ENCODE results near the gene AFG3L2. TPM values are rescaled to one million over a fixed set of nuclear protein-coding genes. Genes with fewer than 3 reads are reported as not detected.
A peak's percentile ranks its signal among the peaks of the same experiment; 100 is the strongest.
"Not testable (repeated sequence)": the region's sequence is repeated elsewhere in the genome, so short reads cannot be mapped to it uniquely, and the experiment has no call there.

Gene AFG3L2
- total RNA-seq, 6 experiments from 2014 or later, result 35.2 to 44.4 (median 39.0) TPM

- no peak for DNase-seq
- TF ChIP-seq CTCF (IDR thresholded peaks at IDR 0.05), result no peak
- peaks cover 3% of the 10 kb centered on the region; the same call in 1 of the 2 replicates for H3K27me3 Mint-ChIP-seq (ENCODE audit: insufficient read depth)
- no peaks in the 10 kb centered on the region for H3K36me3 Mint-ChIP-seq (ENCODE audit: low read depth)
- no peaks in the 10 kb centered on the region for H3K9me3 Mint-ChIP-seq
- peaks cover 12% of the 10 kb centered on the region for H3K4me1 Mint-ChIP-seq (ENCODE audit: low read depth)
- no peak overlapping the region for H3K27ac Mint-ChIP-seq
- H3K4me3 Mint-ChIP-seq, result no peak overlapping the region
Observed at GRCh38 chr18:12388442-12388841, 11.4 kb upstream of the AFG3L2 start.

DNA sequence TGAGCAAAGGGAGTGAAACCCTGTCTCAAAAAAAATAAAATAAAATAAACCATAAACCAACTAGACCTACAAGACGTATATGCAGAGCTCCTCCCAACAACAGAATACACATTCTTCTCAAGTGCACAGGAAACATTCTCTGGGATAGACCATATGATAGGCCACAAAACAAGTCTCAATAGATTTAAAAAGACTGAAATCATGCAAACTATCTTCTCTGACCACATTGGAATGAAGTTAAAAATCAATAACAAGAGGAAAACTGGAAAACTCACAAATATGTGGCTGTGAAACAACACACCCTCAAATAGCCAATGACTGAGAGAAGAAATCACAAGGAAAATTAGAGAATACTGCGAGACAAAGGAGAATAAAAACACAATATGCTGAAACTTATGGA is 7.2 kb upstream of the AFG3L2 start:
- Mint-ChIP-seq H3K9me3 (peaks cover 7% of the 10 kb centered on the region; the same call in 1 of the 2 replicates), H3K27me3 (ENCODE audit: insufficient read depth) (peaks cover 3% of the 10 kb centered on the region), H3K4me1 (ENCODE audit: low read depth) (peaks cover 6% of the 10 kb centered on the region; the same call in 1 of the 2 replicates), H3K36me3 (ENCODE audit: low read depth) (no peaks in the 10 kb centered on the region), H3K27ac (no peak overlapping the region), H3K4me3 (no peak overlapping the region)
- no peak for DNase-seq
- no peak for TF ChIP-seq CTCF (IDR thresholded peaks at IDR 0.05)

- not testable (repeated sequence) for H3K4me3 Mint-ChIP-seq; H3K4me1 Mint-ChIP-seq (ENCODE audit: low read depth); DNase-seq; H3K27ac Mint-ChIP-seq; H3K27me3 Mint-ChIP-seq (ENCODE audit: insufficient read depth); H3K9me3 Mint-ChIP-seq; H3K36me3 Mint-ChIP-seq (ENCODE audit: low read depth)
Observed at GRCh38 chr18:12383759-12384158, 6.7 kb upstream of the AFG3L2 start.

GRCh38 chr18:12382221-12382814 is 5.3 kb upstream of the AFG3L2 start:
- H3K27ac Mint-ChIP-seq; DNase-seq; H3K4me3 Mint-ChIP-seq; H3K9me3 Mint-ChIP-seq; H3K27me3 Mint-ChIP-seq (ENCODE audit: insufficient read depth); H3K36me3 Mint-ChIP-seq (ENCODE audit: low read depth): not testable (repeated sequence)
- peaks cover 19% of the 10 kb centered on the region for H3K4me1 Mint-ChIP-seq (ENCODE audit: low read depth)

DNA sequence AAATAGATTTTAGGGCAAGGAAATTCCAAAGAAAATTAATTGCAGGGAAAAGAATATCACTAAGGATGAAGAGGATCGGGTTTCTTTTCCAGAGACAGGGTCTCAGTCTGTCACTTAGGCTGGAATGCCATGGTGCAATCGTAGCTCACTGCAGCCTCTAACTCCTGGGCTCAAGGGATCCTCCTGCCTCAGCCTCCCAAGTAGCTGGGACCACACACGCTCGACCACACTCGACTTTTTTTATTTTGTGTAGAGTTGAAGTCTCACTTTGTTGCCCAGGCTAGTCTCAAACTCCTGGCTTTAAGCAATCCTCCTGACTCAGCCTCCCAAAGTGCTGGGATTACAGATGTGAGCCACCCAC is 1.2 kb upstream of the AFG3L2 start:
- not testable (repeated sequence) for H3K27me3 Mint-ChIP-seq (ENCODE audit: insufficient read depth); H3K9me3 Mint-ChIP-seq; DNase-seq
- H3K36me3 Mint-ChIP-seq (ENCODE audit: low read depth), result peaks cover 14% of the 10 kb centered on the region; the same call in 1 of the 2 replicates
- peak overlapping the region; percentile 97 for H3K27ac Mint-ChIP-seq
- H3K4me1 Mint-ChIP-seq (ENCODE audit: low read depth), result peaks cover 27% of the 10 kb centered on the region
- peak overlapping the region; percentile 92 for H3K4me3 Mint-ChIP-seq

DNA sequence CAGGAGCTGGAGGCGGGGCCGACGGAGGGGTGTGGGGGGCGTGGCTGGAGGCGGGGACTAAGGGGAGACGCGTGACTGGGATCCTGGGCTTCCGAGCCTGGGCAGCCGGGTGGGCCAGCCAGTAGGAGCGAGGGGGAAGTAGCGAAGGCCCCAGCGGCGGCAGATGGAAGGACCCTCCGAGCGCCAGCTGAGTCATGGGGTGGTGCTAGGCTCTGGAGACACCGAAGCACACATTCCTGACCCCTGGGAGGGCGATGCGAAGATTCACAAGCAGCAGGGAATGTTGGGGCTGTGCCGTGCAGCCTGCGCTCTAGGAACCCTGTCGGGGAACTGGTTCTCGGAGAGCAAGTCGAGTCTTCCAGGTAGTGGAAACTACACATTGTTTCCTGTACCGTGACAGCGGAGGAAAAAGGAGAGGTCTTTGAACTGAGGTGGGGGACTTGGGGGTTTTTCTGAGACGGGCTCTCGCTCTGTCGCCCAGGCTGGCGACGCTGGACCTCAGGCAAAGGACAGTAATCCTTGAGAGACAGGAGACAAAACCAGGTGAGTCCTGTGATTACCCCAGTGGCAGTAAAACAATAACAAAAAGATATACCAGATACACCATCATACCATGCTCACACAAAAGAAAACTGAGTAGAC is 650 bp upstream of the AFG3L2 start:
- peak overlapping the region; percentile 97 for H3K27ac Mint-ChIP-seq
- TF ChIP-seq CTCF (IDR thresholded peaks at IDR 0.05), result peak; percentile 54
- H3K9me3 Mint-ChIP-seq, result peaks cover 5% of the 10 kb centered on the region; the same call in 1 of the 2 replicates
- H3K27me3 Mint-ChIP-seq (ENCODE audit: insufficient read depth), result peaks cover 5% of the 10 kb centered on the region
- peaks cover 14% of the 10 kb centered on the region; the same call in 1 of the 2 replicates for H3K36me3 Mint-ChIP-seq (ENCODE audit: low read depth)
- H3K4me3 Mint-ChIP-seq, result peak overlapping the region; percentile 92
- DNase-seq, result peak; percentile 98
- peaks cover 32% of the 10 kb centered on the region for H3K4me1 Mint-ChIP-seq (ENCODE audit: low read depth)

- Mint-ChIP-seq H3K36me3 (ENCODE audit: low read depth) (peaks cover 14% of the 10 kb centered on the region; the same call in 1 of the 2 replicates), H3K4me1 (ENCODE audit: low read depth) (peaks cover 36% of the 10 kb centered on the region), H3K9me3 (no peaks in the 10 kb centered on the region), H3K27me3 (ENCODE audit: insufficient read depth) (peaks cover 5% of the 10 kb centered on the region), H3K27ac (peak overlapping the region; percentile 92), H3K4me3 (peak overlapping the region; percentile 94)
- TF ChIP-seq CTCF (IDR thresholded peaks at IDR 0.05), result no peak
- DNase-seq, result no peak
Observed at GRCh38 chr18:12376034-12376753, 833 bp downstream of the AFG3L2 start.
